HEK293 (cell line): ENCODE data around the gene CTBP2.

Experiments
- CTCF ChIA-PET: fragments of 350-600 bp; formaldehyde crosslinking; extraction: SDS; loops from one replicate; lab custom pipeline; 2021; ENCODE audit warnings: antibody characterized with exemption; lab: Yijun Ruan, JAX
- POLR2A ChIA-PET: fragments of 300-600 bp; formaldehyde crosslinking; extraction: SDS; loops from one replicate; lab custom pipeline; 2020; ENCODE audit warnings: antibody characterized with exemption, inconsistent platforms; lab: Yijun Ruan, JAX
- H3K27ac ChIP-seq: fragments of 200-500 bp; sonication (Bioruptor generic); 2 replicates; pipeline ENCODE4 v1.5.1; 2014; ENCODE audit warnings: low read depth, low read length, control low read depth, inconsistent platforms; ENCODE audit errors: extremely low read depth
- H3K36me3 ChIP-seq, 2 experiments: fragments of 200-500 bp in 1 of 2; sonication (Bioruptor generic) in 1 of 2; 1 replicate in 1 of 2; 2 replicates in 1 of 2; pipeline ENCODE4 v1.5.1; 2014 to 2017; ENCODE audit warnings: inconsistent platforms in 2 of 2, low read length in 2 of 2; ENCODE audit not compliant: control insufficient read depth in 2 of 2, insufficient read depth in 1 of 2
- H3K4me1 ChIP-seq: fragments of 200-500 bp; sonication (Bioruptor generic); 2 replicates; pipeline ENCODE4 v1.5.1; 2014; ENCODE audit warnings: mild to moderate bottlenecking, low read length, inconsistent platforms; ENCODE audit not compliant: control insufficient read depth, insufficient read depth
- H3K4me3 ChIP-seq: 2 replicates; pipeline ENCODE4 v1.5.1; 2011; ENCODE audit warnings: low read depth, mild to moderate bottlenecking, control low read depth, low read length, moderate library complexity
- H3K9me3 ChIP-seq: fragments of 200-500 bp; sonication (Bioruptor generic); 2 replicates; pipeline ENCODE4 v1.5.1; 2014; ENCODE audit warnings: low read depth, low read length, inconsistent platforms; ENCODE audit not compliant: control insufficient read depth, insufficient read depth
- GLIS1 ChIP-seq: fragments of 450-650 bp; formaldehyde crosslinking; IDR thresholded peaks from 2 replicates; pipeline ENCODE4 v1.5.1; 2016; ENCODE audit warnings: missing biosample characterization, missing genetic modification characterization
- KLF1 ChIP-seq: fragments of 450-650 bp; formaldehyde crosslinking; IDR thresholded peaks from 2 replicates; pipeline ENCODE4 v1.5.1; 2016; ENCODE audit warnings: missing biosample characterization, missing genetic modification characterization
- KLF17 ChIP-seq: fragments of 450-650 bp; formaldehyde crosslinking; IDR thresholded peaks from 2 replicates; pipeline ENCODE4 v1.5.1; 2016; ENCODE audit warnings: missing biosample characterization, missing genetic modification characterization
- MZF1 ChIP-seq: fragments of 450-650 bp; formaldehyde crosslinking; IDR thresholded peaks from 2 replicates; pipeline ENCODE4 v1.5.1; 2017; ENCODE audit warnings: missing biosample characterization, missing genetic modification characterization, borderline replicate concordance
- OSR2 ChIP-seq: fragments of 450-650 bp; formaldehyde crosslinking; IDR thresholded peaks from 2 replicates; pipeline ENCODE4 v1.5.1; 2016; ENCODE audit warnings: missing biosample characterization, missing genetic modification characterization
- OVOL3 ChIP-seq: fragments of 450-650 bp; formaldehyde crosslinking; IDR thresholded peaks from 2 replicates; pipeline ENCODE4 v1.5.1; 2016; ENCODE audit warnings: missing biosample characterization, missing genetic modification characterization
- TSHZ1 ChIP-seq: fragments of 450-650 bp; formaldehyde crosslinking; IDR thresholded peaks from 2 replicates; pipeline ENCODE4 v1.5.1; 2016; ENCODE audit warnings: missing biosample characterization, missing genetic modification characterization, borderline replicate concordance
- ZFP3 ChIP-seq: fragments of 450-650 bp; formaldehyde crosslinking; IDR thresholded peaks from 2 replicates; pipeline ENCODE4 v1.5.1; 2016; ENCODE audit warnings: low read depth, missing biosample characterization, missing genetic modification characterization
- ZNF169 ChIP-seq: fragments of 450-650 bp; formaldehyde crosslinking; IDR thresholded peaks from 2 replicates; pipeline ENCODE4 v1.5.1; 2016; ENCODE audit warnings: missing biosample characterization, missing genetic modification characterization
- ZNF221 ChIP-seq: fragments of 450-650 bp; formaldehyde crosslinking; IDR thresholded peaks from 2 replicates; pipeline ENCODE4 v1.5.1; 2017; ENCODE audit warnings: missing biosample characterization, missing genetic modification characterization, borderline replicate concordance
- ZNF302 ChIP-seq: fragments of 450-650 bp; formaldehyde crosslinking; IDR thresholded peaks from 2 replicates; pipeline ENCODE4 v1.5.1; 2016; ENCODE audit warnings: missing biosample characterization, missing genetic modification characterization, low read depth
- ZNF510 ChIP-seq: fragments of 450-650 bp; formaldehyde crosslinking; IDR thresholded peaks from 2 replicates; pipeline ENCODE4 v1.5.1; 2018; ENCODE audit warnings: mild to moderate bottlenecking, missing genetic modification characterization, missing biosample characterization; ENCODE audit not compliant: insufficient replicate concordance
- ZNF561 ChIP-seq: fragments of 450-650 bp; IDR thresholded peaks from 2 replicates; pipeline ENCODE4 v1.5.1; 2018; ENCODE audit warnings: missing biosample characterization, missing genetic modification characterization, borderline replicate concordance
- ZNF596 ChIP-seq: fragments of 450-650 bp; IDR thresholded peaks from 2 replicates; pipeline ENCODE4 v1.5.0; 2018; ENCODE audit warnings: missing biosample characterization, mild to moderate bottlenecking, missing genetic modification characterization, moderate library complexity
- ZNF639 ChIP-seq: fragments of 450-650 bp; formaldehyde crosslinking; IDR thresholded peaks from 2 replicates; pipeline ENCODE4 v1.5.1; 2016; ENCODE audit warnings: missing biosample characterization, missing genetic modification characterization
- ZNF660 ChIP-seq: fragments of 450-650 bp; IDR thresholded peaks from 2 replicates; pipeline ENCODE4 v1.5.1; 2018; ENCODE audit warnings: missing biosample characterization, mild to moderate bottlenecking, missing genetic modification characterization
- ZNF785 ChIP-seq: fragments of 450-650 bp; formaldehyde crosslinking; IDR thresholded peaks from 2 replicates; pipeline ENCODE4 v1.5.1; 2016; ENCODE audit warnings: missing biosample characterization, missing genetic modification characterization
- ZSCAN16 ChIP-seq: fragments of 450-650 bp; formaldehyde crosslinking; IDR thresholded peaks from 2 replicates; pipeline ENCODE4 v1.5.1; 2016; ENCODE audit warnings: missing biosample characterization, missing genetic modification characterization
- TF ChIP-seq, protein P1 (sequence below): fragments of 450-650 bp; formaldehyde crosslinking; IDR thresholded peaks from 2 replicates; pipeline ENCODE4 v1.5.1; 2016; ENCODE audit warnings: missing biosample characterization, missing genetic modification characterization
- TF ChIP-seq, protein P2 (sequence below): fragments of 450-650 bp; IDR thresholded peaks from 2 replicates; pipeline ENCODE4 v1.5.1; 2018; ENCODE audit warnings: missing biosample characterization, mild to moderate bottlenecking, missing genetic modification characterization

Gene CTBP2

GRCh38 chr10:124955243-124955642, 205.1 kb downstream of the CTBP2 start:
- Histone ChIP-seq H3K4me3 (no peak overlapping the region), H3K36me3 (no peaks in the 10 kb centered on the region; a peak in 1 of 3 replicates), H3K9me3 (no peaks in the 10 kb centered on the region), H3K27ac (no peak overlapping the region), H3K4me1 (peaks cover 23% of the 10 kb centered on the region)
- CTCF ChIA-PET: interaction anchor here (0.7 kb wide), 1 partner anchor 454 kb away, joined by 5 read pairs; no protein-coding TSS in a partner anchor
- POLR2A ChIA-PET: no interaction called here
- TF ChIP-seq ZNF221 (tag by site-specific recombination) (no peak), OSR2 (tag by site-specific recombination) (peak; percentile 93), KLF17 (tag by site-specific recombination) (no peak)

DNA sequence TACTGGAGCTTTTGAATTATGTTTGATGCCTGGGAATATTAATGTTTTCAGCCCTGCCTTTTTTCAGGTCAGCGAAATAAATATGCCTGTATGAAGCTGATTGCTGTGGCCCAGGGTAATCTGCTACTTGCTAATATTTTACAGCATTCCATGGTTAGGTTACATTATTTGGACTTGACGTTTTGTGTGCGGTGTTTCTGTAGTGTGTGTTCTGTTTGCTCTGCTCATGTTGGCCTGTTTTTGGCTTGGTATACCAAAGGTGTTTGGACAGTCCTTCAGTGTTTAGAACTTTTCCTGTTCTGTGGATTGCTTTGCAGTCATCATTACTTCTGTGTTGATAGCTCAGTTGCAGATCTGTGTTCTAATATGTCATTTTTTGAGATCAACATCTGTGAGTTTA, 206.9 kb downstream of the CTBP2 start:
- Histone ChIP-seq H3K36me3 (no peaks in the 10 kb centered on the region; a peak in 1 of 3 replicates), H3K27ac (no peak overlapping the region), H3K4me1 (peaks cover 20% of the 10 kb centered on the region), H3K4me3 (no peak overlapping the region), H3K9me3 (no peaks in the 10 kb centered on the region)
- POLR2A ChIA-PET: interaction anchor here (0.6 kb wide), 2 partner anchors 17 to 207 kb away, joined by 6 to 8 read pairs; no protein-coding TSS in a partner anchor
- CTCF ChIA-PET: interaction anchor here (0.8 kb wide), 1 partner anchor 57 kb away, joined by 6 read pairs; no protein-coding TSS in a partner anchor
- TF ChIP-seq ZNF660 (tag by site-specific recombination) (no peak), ZNF596 (tag by site-specific recombination) (no peak), ZFP3 (tag by site-specific recombination) (no peak), ZNF785 (no peak)

GRCh38 chr10:124952123-124952522, 208.2 kb downstream of the CTBP2 start:
- POLR2A ChIA-PET: no interaction called here
- CTCF ChIA-PET: interaction anchor here (0.6 to 0.8 kb wide), 2 partner anchors 39 to 740 kb away, joined by 3 to 4 read pairs; no protein-coding TSS in a partner anchor
- Histone ChIP-seq H3K9me3 (no peaks in the 10 kb centered on the region), H3K4me3 (no peak overlapping the region), H3K36me3 (no peaks in the 10 kb centered on the region; a peak in 1 of 3 replicates), H3K27ac (0 out of 2 replicates have a peak overlapping the region, but pooled peaks have one; percentile 39), H3K4me1 (peaks cover 23% of the 10 kb centered on the region)
- peak; percentile 50; the same call in 1 of the 2 replicates for TF ChIP-seq KLF1 (tag by site-specific recombination)
- TF ChIP-seq TSHZ1 (tag by site-specific recombination): no peak
- TF ChIP-seq, protein P1, sequence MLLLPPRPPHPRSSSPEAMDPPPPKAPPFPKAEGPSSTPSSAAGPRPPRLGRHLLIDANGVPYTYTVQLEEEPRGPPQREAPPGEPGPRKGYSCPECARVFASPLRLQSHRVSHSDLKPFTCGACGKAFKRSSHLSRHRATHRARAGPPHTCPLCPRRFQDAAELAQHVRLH: peak; percentile 83
- TF ChIP-seq ZNF169: no peak
- TF ChIP-seq OVOL3: peak; percentile 36; the same call in 1 of the 2 replicates
- no peak for TF ChIP-seq ZNF639 (tag by site-specific recombination)
- TF ChIP-seq MZF1 (tag by site-specific recombination): peak; percentile 37; the same call in 1 of the 2 replicates
- no peak for TF ChIP-seq ZNF510 (tag by site-specific recombination)
- 0 out of 2 replicates have a peak, but pooled peaks have one; percentile 30 for TF ChIP-seq ZNF596 (tag by site-specific recombination)
- TF ChIP-seq ZNF302 (tag by site-specific recombination): no peak
- no peak for TF ChIP-seq ZSCAN16
- peak; percentile 76 for TF ChIP-seq GLIS1 (tag by site-specific recombination)
- TF ChIP-seq ZNF561 (tag by site-specific recombination): 0 out of 2 replicates have a peak, but pooled peaks have one; percentile 25
- TF ChIP-seq, protein P2, sequence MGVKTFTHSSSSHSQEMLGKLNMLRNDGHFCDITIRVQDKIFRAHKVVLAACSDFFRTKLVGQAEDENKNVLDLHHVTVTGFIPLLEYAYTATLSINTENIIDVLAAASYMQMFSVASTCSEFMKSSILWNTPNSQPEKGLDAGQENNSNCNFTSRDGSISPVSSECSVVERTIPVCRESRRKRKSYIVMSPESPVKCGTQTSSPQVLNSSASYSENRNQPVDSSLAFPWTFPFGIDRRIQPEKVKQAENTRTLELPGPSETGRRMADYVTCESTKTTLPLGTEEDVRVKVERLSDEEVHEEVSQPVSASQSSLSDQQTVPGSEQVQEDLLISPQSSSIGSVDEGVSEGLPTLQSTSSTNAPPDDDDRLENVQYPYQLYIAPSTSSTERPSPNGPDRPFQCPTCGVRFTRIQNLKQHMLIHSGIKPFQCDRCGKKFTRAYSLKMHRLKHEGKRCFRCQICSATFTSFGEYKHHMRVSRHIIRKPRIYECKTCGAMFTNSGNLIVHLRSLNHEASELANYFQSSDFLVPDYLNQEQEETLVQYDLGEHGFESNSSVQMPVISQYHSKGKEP (tag by site-specific recombination): peak; percentile 31; the same call in 1 of the 2 replicates
